Measurements from ENCODE around the gene LIN37. TPM values are rescaled to one million over a fixed set of nuclear protein-coding genes. Genes with fewer than 3 reads are reported as not detected.

Gene LIN37
- total RNA-seq, 2 donors from 2014 or later, result 9.9 to 30.5 TPM

- DNase-seq (ENCODE audit: low spot score) (no peak), ATAC-seq (ENCODE audit: insufficient number of reproducible peaks, low FRiP score, low read depth) (peak; percentile 58)
- peak within 1 kb of the TSS; percentile 82 for H3K4me3 ChIP-seq
- H3K4me1 ChIP-seq (ENCODE audit: control insufficient read depth in 1 of 2, low read depth in 2 of 2), result peaks cover 16 to 26% of the 10 kb centered on the region in 2 donors
- no peaks in the 10 kb centered on the region for H3K27me3 ChIP-seq (replicated peaks; ENCODE audit: insufficient read depth)
- peak within 1 kb of the TSS; percentile 71 to 74 for H3K27ac ChIP-seq
- H3K36me3 ChIP-seq, result peaks cover 21% of the 10 kb centered on the region
- TF ChIP-seq CTCF (IDR thresholded peaks at IDR 0.05), result no peak
- H3K9me3 ChIP-seq, result no peaks in the 10 kb centered on the region
These were observed 30.6 kb upstream of the LIN37 start, which contains the start of gene KMT2B for GRCh38 chr19:35717665-35718344. KMT2B (plus strand) TSS chr19:35718003; CDS start chr19:35718019, 16 bp downstream.

GRCh38 chr19:35718345-35719041, 29.9 kb upstream of the LIN37 start:
- no peak for TF ChIP-seq CTCF (IDR thresholded peaks at IDR 0.05)
- ATAC-seq (ENCODE audit: insufficient number of reproducible peaks, low FRiP score, low read depth) (no peak), DNase-seq (ENCODE audit: low spot score) (no peak)
- H3K4me3 ChIP-seq, result peak overlapping the region; percentile 80
- peaks cover 28% of the 10 kb centered on the region for H3K36me3 ChIP-seq
- H3K4me1 ChIP-seq (ENCODE audit: control insufficient read depth in 1 of 2, low read depth in 2 of 2), result peaks cover 16 to 26% of the 10 kb centered on the region in 2 donors
- H3K27me3 ChIP-seq (replicated peaks; ENCODE audit: insufficient read depth), result no peaks in the 10 kb centered on the region
- H3K9me3 ChIP-seq, result no peaks in the 10 kb centered on the region
- H3K27ac ChIP-seq, result peak overlapping the region; percentile 59 to 71

GRCh38 chr19:35719402-35720162, 28.8 kb upstream of the LIN37 start:
- TF ChIP-seq CTCF (IDR thresholded peaks at IDR 0.05), result no peak
- Histone ChIP-seq H3K4me3 (peak overlapping the region; percentile 80), H3K9me3 (no peaks in the 10 kb centered on the region), H3K36me3 (peaks cover 39% of the 10 kb centered on the region), H3K4me1 (ENCODE audit: control insufficient read depth in 1 of 2, low read depth in 2 of 2) (peaks cover 16 to 26% of the 10 kb centered on the region in 2 donors), H3K27ac (no peak overlapping the region), H3K27me3 (replicated peaks; ENCODE audit: insufficient read depth) (no peaks in the 10 kb centered on the region)
- no peak for DNase-seq (ENCODE audit: low spot score)
- ATAC-seq (ENCODE audit: insufficient number of reproducible peaks, low FRiP score, low read depth), result no peak

- H3K27ac ChIP-seq, result no peak overlapping the region
These were observed 28.2 kb upstream of the LIN37 start for GRCh38 chr19:35720163-35720524.

More at GRCh38 chr19:35720163-35720524, 28.2 kb upstream of the LIN37 start:
- Histone ChIP-seq H3K4me3 (no peak overlapping the region), H3K9me3 (no peaks in the 10 kb centered on the region), H3K4me1 (ENCODE audit: control insufficient read depth in 1 of 2, low read depth in 2 of 2) (peaks cover 16 to 26% of the 10 kb centered on the region in 2 donors), H3K27me3 (replicated peaks; ENCODE audit: insufficient read depth) (no peaks in the 10 kb centered on the region), H3K36me3 (peaks cover 45% of the 10 kb centered on the region)
- DNase-seq (ENCODE audit: low spot score) (no peak), ATAC-seq (ENCODE audit: insufficient number of reproducible peaks, low FRiP score, low read depth) (no peak)
- no peak for TF ChIP-seq CTCF (IDR thresholded peaks at IDR 0.05)
